Stimulated activated CD4-positive, alpha-beta T cell treated with anti-CD3 and anti-CD28 coated beads, Interleukin-4, amount 100 ng/mL, for 1 hour (primary cell): ENCODE results near the gene USP40.

Experiments
- DNase-seq: peaks from one replicate; pipeline ENCODE4 v3.0.0-alpha.2; 2020

The USP40 gene

GRCh38 chr2:233440714-233441113 is 125.9 kb downstream of the USP40 start:
- DNase-seq = no peak

- no peak for DNase-seq
Observed at GRCh38 chr2:233440314-233440713, 126.3 kb downstream of the USP40 start.

DNA sequence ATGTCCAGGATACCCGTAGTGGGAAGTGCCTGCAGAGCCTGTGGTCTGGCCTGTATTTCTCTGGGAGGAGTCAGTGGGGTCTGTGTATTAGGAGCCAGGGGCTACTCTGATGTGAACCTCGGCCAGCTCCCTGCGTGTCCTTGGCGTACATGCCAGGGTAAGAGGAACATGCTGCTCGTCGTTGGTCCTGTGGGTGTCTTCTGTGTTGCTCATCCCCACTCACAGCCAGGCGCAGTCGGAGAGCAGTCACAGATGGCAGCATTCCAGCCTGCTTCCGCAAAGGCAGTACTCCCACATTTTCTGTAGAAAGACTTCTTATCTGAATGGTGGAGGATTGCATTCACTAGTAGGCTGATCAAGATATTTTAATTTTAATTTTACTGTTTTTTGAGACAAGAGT is 127.4 kb downstream of the USP40 start:
- no peak for DNase-seq

DNA sequence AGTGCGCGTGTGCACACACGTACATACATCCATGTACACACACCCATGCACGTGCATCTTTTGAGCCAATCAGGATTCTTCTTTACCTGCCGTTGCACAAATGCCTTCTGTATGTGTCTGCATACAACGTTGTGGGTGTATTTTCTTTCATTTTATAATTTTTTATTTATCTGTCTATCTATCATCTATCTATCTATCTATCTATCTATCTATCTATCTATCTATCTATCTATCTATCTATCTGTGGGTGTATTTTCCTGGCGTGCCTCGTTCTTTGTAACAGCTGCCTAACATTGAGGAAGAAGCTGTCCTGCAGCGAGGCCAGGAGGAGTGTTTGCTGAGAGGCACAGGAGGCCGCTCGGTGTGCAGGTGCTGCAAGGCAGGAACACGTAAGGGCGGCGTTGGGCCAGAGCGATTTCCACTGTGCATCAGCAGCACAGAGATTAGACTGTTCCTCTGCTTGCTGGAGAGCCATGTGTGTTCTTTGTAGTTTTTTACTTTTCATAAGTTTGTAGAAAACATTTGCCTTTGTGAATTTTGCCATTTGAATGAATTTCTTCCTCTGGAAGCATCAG is 127.9 kb downstream of the USP40 start:
- no peak for DNase-seq

- no peak for DNase-seq
Observed at GRCh38 chr2:233437439-233437955, 129.1 kb downstream of the USP40 start.

DNA sequence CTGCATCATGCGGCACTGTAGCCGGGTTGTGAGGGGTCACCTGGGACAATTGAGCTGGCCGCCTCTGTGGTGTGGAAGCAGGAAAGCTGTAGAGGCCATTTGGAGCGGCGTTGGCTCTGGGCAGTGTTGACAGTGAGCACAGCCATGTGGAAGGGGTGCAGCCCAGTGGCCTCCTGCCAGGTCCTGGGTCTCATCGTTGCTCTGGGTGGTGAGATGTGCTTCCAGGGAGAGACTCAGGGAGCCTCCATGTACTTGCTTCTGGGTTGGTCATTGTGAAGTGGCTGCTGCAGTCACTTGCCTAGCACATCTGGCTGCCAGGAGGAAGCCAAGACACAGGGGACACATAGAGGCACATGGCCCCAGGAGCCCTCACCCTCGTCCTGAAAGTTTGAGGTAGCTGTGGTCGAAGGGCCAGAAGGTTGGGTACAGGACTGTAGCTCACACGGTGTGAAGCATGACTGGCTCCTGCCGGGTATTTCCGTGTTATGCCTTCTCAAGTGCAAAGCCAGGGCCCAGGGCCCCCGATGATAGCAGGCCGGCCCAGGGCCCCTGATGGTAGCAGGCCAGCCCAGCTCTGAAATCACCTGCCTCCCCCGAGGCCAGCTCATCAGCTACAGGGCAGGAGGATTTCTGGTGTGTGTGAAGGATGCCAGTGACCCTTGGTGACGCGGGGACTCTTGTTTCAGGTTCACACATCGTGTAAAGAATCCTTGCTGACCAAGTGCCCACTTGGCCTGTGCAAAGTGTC is 129.7 kb downstream of the USP40 start:
- no peak for DNase-seq

GRCh38 chr2:233436191-233436581 is 130.4 kb downstream of the USP40 start:
- DNase-seq = no peak

DNA sequence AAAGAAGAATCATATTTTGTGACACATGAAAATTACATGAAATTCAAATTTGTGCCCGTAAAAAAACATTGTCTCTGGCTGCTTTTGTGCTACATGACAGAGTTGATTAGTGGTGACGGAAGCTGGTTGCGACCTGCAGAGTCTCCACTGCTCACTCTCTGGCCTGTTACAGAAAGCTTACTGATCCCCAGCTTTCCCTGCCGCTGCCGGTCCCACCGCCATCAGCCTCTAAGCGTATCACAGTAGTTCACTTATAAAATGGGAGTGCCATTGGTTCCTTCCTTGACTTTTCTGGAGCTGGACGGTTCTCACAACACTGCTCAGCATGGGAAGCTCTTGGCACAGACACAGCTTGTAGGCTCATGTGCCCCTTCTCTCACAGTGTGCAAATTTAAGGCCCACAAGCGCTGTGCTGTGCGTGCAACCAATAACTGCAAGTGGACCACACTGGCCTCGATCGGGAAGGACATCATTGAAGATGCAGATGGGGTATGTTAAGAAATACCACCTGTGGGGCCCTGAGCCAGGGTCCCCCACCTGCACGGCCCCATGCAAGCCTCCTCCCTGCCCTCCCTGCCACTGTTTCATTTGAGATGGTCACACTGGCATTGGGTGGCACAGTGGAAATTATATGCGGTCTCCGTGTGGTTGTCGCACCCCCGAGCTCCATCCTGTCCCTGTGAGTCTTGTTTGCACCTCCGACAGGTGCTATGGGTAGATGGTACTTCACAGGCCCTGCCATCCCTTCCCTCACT is 131.0 kb downstream of the USP40 start:
- DNase-seq = no peak

- no peak for DNase-seq
Observed at GRCh38 chr2:233434666-233435330, 131.8 kb downstream of the USP40 start.

GRCh38 chr2:233433794-233434193 is 132.8 kb downstream of the USP40 start:
- no peak for DNase-seq

DNA sequence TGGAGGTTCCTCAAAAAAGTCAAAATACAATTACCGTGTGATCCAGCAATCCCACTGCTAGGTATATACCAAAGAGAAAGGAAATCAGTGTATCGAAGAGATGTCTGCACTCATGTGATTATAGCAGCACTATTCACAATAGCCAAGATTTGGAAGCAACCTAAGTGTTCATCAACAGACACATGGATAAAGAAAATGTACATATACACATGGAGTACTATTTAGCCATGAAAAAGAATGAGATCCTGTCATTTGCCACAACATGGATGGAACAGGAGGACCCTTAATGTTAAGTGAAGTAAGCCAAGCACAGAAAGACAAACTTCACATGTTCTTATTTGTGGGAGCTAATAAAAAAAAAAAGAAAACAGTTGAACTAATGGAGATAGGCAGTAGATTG is 133.6 kb downstream of the USP40 start:
- DNase-seq = no peak

DNA sequence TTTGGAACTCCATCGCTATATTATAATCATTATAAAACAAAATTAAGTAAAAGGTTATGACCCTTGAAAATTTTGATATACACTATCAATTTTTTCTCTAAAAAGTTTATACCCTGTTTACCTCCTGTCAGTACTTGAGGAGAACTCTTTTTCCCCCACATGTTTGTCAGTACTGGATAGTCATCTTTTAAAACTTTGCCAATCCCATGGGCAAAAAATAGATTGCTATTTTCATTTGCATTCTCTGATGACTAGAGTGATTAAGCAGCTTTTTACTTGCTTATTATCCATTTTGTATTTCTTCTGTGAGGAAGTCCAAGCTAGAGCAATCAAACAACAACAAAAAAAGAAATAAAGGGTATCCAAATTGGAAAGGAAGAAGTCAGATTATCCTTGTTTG is 135.9 kb downstream of the USP40 start:
- no peak for DNase-seq

DNA sequence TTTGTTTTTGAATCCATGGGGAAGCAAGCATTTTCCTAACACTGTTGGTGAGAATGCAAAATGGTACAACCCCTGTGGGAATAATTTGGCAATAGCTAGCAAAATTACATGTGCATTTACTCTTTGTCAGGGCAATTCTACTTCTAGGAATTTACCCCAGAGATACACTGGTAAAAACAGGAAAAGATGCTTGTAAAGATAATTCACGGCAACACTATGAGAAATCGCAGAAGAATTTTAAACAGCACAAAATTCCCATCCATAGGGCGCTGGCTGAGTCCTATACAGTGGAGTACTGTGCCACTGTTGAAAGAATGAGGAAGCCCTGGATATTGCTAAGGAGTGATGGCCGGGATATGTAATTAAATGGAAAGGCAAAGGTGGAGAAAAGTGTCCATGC is 136.5 kb downstream of the USP40 start:
- no peak for DNase-seq

DNA sequence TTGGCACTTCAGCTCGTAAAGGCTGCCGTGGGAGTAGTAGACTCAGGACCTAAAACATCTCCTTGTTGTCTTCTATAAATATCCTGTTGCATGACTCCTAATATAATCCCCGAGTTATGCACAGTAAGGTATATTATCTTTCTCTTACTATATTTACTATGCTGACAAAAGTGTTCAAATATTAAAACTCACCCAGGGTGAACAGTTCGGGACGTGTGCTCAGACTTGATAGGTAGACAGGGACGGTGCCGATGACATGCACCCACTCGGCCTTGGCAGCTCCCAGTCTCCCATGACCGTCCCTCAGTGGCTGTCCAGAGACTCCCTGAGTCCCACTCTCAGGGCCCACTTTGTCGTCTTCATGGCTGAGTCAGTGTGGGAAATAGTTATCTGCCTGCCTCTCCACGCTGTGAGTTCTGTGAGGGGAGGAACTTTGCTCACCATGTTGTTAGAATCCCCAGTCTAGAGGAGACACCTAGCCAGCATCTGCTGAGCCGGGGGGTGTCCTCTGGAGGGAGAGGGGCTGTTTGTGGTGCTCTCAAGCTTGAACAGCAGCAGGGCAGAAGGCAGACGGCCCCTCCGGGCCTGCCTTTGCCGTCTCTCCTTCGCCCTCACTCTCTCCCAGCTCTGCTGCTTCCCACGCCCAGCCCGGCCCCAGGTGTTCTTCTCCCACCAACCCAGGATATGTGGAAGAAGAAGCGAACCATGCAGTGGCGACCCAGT is 137.2 kb downstream of the USP40 start:
- no peak for DNase-seq

GRCh38 chr2:233428438-233428837 is 138.1 kb downstream of the USP40 start:
- DNase-seq = no peak

- DNase-seq = no peak
Observed at GRCh38 chr2:233428008-233428407, 138.6 kb downstream of the USP40 start.

- DNase-seq = peak; percentile 74
Observed at GRCh38 chr2:233426619-233427342, 139.8 kb downstream of the USP40 start.
